HepG2 (cell line): ENCODE results near the gene ANKRD35. TPM values are rescaled to one million over a fixed set of nuclear protein-coding genes. Genes with fewer than 3 reads are reported as not detected.
A peak's percentile ranks its signal among the peaks of the same experiment; 100 is the strongest.

Experiments
- CHCHD3 ChIP-seq: sonication (generic); formaldehyde crosslinking; IDR thresholded peaks from 2 replicates; pipeline ENCODE4 v1.8.0; 2022; ENCODE audit warnings: mild to moderate bottlenecking, missing genetic modification reagents, moderate library complexity
- FLYWCH1 ChIP-seq: sonication (generic); formaldehyde crosslinking; IDR thresholded peaks from 2 replicates; pipeline ENCODE4 v1.8.1; 2023; ENCODE audit warnings: mild to moderate bottlenecking, missing genetic modification reagents
- FOXA1 ChIP-seq, 2 experiments: fragments of 450-650 bp in 1 of 2; sonication (generic) in 1 of 2; formaldehyde crosslinking in 1 of 2; IDR thresholded peaks; 2 replicates each; pipeline versions ENCODE4 v1.4.0 to v1.6.1; 2016 to 2020; ENCODE audit warnings: missing genetic modification reagents in 1 of 2
- GATAD2A ChIP-seq: IDR thresholded peaks from 2 replicates; pipeline ENCODE4 v1.6.1; 2016
- GZF1 ChIP-seq: sonication (generic); formaldehyde crosslinking; IDR thresholded peaks from 2 replicates; pipeline ENCODE4 v1.5.1; 2020; ENCODE audit warnings: mild to moderate bottlenecking, missing genetic modification reagents
- HNF1A ChIP-seq, 2 experiments: sonication (generic) in 1 of 2; formaldehyde crosslinking in 1 of 2; IDR thresholded peaks; 2 replicates each; pipeline versions ENCODE4 v1.4.0 to v1.6.1; 2016 to 2020; ENCODE audit warnings: borderline replicate concordance in 1 of 2, low read depth in 1 of 2, mild to moderate bottlenecking in 1 of 2, missing genetic modification reagents in 1 of 2
- KAT8 ChIP-seq: IDR thresholded peaks from 2 replicates; pipeline ENCODE4 v1.6.1; 2016; ENCODE audit warnings: missing genetic modification reagents, missing compliant biosample characterization
- NR1H2 ChIP-seq: sonication (generic); formaldehyde crosslinking; IDR thresholded peaks from 2 replicates; pipeline ENCODE4 v1.8.1; 2022; ENCODE audit warnings: low read depth, missing genetic modification reagents, borderline replicate concordance
- SMC3 ChIP-seq: IDR thresholded peaks from 2 replicates; pipeline ENCODE4 v1.6.1; 2011; ENCODE audit warnings: low read length, improper control_type of control experiment
- SOX13 ChIP-seq, 3 experiments: fragments of 450-650 bp in 1 of 3; sonication (generic) in 1 of 3; formaldehyde crosslinking in 1 of 3; IDR thresholded peaks in 2 of 3; conservative IDR thresholded peaks in 1 of 3; 2 replicates each; pipeline versions ENCODE4 v1.5.0 to v1.6.1; 2016 to 2020; ENCODE audit warnings: antibody characterized with exemption in 1 of 3, mild to moderate bottlenecking in 1 of 3, missing compliant biosample characterization in 1 of 3, missing genetic modification reagents in 1 of 3, moderate library complexity in 1 of 3
- SOX5 ChIP-seq: IDR thresholded peaks from 2 replicates; pipeline ENCODE4 v1.6.1; 2016; ENCODE audit warnings: borderline replicate concordance
- TERF1 ChIP-seq: sonication (generic); formaldehyde crosslinking; IDR thresholded peaks from 2 replicates; pipeline ENCODE4 v1.8.0; 2022; ENCODE audit warnings: mild to moderate bottlenecking, missing genetic modification reagents, moderate library complexity
- ZBTB7A ChIP-seq: sonication (generic); formaldehyde crosslinking; IDR thresholded peaks from 2 replicates; pipeline ENCODE4 v1.8.0; 2022; ENCODE audit warnings: mild to moderate bottlenecking, missing genetic modification reagents
- ZFY ChIP-seq: sonication (generic); formaldehyde crosslinking; IDR thresholded peaks from 2 replicates; pipeline ENCODE4 v1.4.0; 2020; ENCODE audit warnings: missing genetic modification reagents
- ZNF138 ChIP-seq: sonication (generic); formaldehyde crosslinking; IDR thresholded peaks from 2 replicates; pipeline ENCODE4 v1.5.0; 2020; ENCODE audit warnings: mild to moderate bottlenecking, low read depth, missing genetic modification reagents
- ZNF557 ChIP-seq: sonication (generic); formaldehyde crosslinking; IDR thresholded peaks from 2 replicates; pipeline ENCODE4 v1.4.0; 2020; ENCODE audit warnings: missing genetic modification reagents
- ZNF782 ChIP-seq: sonication (generic); formaldehyde crosslinking; IDR thresholded peaks from 2 replicates; pipeline ENCODE4 v1.4.0; 2020; ENCODE audit warnings: missing genetic modification reagents, mild to moderate bottlenecking, borderline replicate concordance
- polyA plus RNA-seq, 8 experiments: library from polyadenylated mRNA; depleted of rRNA in 3 of 8; stranded (reverse) in 7 of 8; unstranded in 1 of 8; fragments of >200 nt; fragmentation: Illumina TruSeq in 4 of 8; extraction: Trizol in 4 of 8; gene quantifications; 2 replicates each; pipeline versions ENCODE4 v1.2.1 to v1.2.3, GENCODE V29; 2011 to 2016; ENCODE audit warnings: low read depth in 4 of 8, missing spikeins in 1 of 8, mixed read lengths in 1 of 8; ENCODE audit not compliant: insufficient read depth in 1 of 8
- total RNA-seq, 5 experiments: library from RNA; depleted of rRNA; stranded (reverse); fragments of >200 nt; fragmentation: Illumina TruSeq; extraction: Trizol; gene quantifications; 2 replicates each; pipeline ENCODE4 v1.2.3, GENCODE V29; 2016; ENCODE audit warnings: low read depth in 1 of 5
- TF ChIP-seq, protein P1 (sequence below): sonication (generic); formaldehyde crosslinking; IDR thresholded peaks from 2 replicates; pipeline ENCODE4 v1.4.0; 2020; ENCODE audit warnings: missing genetic modification reagents; ENCODE audit errors: not compliant biosample characterization
- TF ChIP-seq, protein P2 (sequence below): sonication (generic); formaldehyde crosslinking; IDR thresholded peaks from 2 replicates; pipeline ENCODE4 v1.4.0; 2020; ENCODE audit warnings: missing genetic modification reagents
- TF ChIP-seq, protein P3 (sequence below): sonication (generic); formaldehyde crosslinking; IDR thresholded peaks from 2 replicates; pipeline ENCODE4 v1.8.0; 2022; ENCODE audit warnings: mild to moderate bottlenecking, missing genetic modification reagents

ANKRD35 gene
- total and polyA plus RNA-seq, 2 of the 13 experiments (the other 11 are each of a cell fraction or from before 2014, with no cell fraction given), result 0.02 TPM; not detected in 1

DNA sequence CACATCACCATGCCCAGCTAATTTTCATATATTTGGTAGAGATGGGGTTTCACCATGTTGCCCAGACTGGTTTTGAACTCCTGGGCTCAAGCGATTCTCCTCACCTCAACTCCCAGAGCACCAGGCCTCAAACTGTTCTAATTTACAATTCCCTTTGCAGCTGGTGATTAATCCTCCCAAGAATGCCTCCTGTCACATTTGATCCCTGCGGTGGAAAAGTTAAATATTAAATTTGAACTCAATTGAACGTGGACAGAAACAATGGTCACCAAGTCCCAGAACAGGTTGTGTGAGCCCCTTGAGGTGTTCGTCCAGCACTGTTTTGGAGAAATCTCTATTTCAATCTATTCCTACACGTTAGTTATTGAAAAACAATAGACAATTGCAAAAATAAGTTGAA, 2.0 kb upstream of the ANKRD35 start (continued):
- 0 out of 2 replicates have a peak, but pooled peaks have one; percentile 17 for TF ChIP-seq ZFY (CRISPR knock-in tag)
- peak; percentile 14; the same call in 1 of the 2 replicates for TF ChIP-seq SOX5
- no peak for TF ChIP-seq FLYWCH1
- TF ChIP-seq GATAD2A (CRISPR knock-in tag), result no peak
- no peak for TF ChIP-seq ZNF557 (CRISPR knock-in tag)
- TF ChIP-seq, protein P1, sequence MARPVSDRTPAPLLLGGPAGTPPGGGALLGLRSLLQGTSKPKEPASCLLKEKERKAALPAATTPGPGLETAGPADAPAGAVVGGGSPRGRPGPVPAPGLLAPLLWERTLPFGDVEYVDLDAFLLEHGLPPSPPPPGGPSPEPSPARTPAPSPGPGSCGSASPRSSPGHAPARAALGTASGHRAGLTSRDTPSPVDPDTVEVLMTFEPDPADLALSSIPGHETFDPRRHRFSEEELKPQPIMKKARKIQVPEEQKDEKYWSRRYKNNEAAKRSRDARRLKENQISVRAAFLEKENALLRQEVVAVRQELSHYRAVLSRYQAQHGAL (CRISPR knock-in tag), result no peak
- no peak for TF ChIP-seq ZNF138
- no peak for TF ChIP-seq GZF1 (CRISPR knock-in tag)
- no peak for TF ChIP-seq TERF1
- no peak for TF ChIP-seq SMC3
- TF ChIP-seq NR1H2, result no peak
- no peak for TF ChIP-seq FOXA1 (IDR thresholded peaks at IDR 0.05)
- no peak for TF ChIP-seq FOXA1 (CRISPR knock-in tag; IDR thresholded peaks at IDR 0.05)
- TF ChIP-seq ZBTB7A (CRISPR knock-in tag), result no peak
- TF ChIP-seq HNF1A (IDR thresholded peaks at IDR 0.05; ENCODE audit: low read depth), result no peak
- TF ChIP-seq HNF1A (CRISPR knock-in tag; IDR thresholded peaks at IDR 0.05; ENCODE audit: borderline replicate concordance), result 0 out of 2 replicates have a peak, but pooled peaks have one; percentile 35
- TF ChIP-seq, protein P2, sequence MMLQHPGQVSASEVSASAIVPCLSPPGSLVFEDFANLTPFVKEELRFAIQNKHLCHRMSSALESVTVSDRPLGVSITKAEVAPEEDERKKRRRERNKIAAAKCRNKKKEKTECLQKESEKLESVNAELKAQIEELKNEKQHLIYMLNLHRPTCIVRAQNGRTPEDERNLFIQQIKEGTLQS (CRISPR knock-in tag), result no peak
- TF ChIP-seq, protein P3, sequence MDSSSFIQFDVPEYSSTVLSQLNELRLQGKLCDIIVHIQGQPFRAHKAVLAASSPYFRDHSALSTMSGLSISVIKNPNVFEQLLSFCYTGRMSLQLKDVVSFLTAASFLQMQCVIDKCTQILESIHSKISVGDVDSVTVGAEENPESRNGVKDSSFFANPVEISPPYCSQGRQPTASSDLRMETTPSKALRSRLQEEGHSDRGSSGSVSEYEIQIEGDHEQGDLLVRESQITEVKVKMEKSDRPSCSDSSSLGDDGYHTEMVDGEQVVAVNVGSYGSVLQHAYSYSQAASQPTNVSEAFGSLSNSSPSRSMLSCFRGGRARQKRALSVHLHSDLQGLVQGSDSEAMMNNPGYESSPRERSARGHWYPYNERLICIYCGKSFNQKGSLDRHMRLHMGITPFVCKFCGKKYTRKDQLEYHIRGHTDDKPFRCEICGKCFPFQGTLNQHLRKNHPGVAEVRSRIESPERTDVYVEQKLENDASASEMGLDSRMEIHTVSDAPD (CRISPR knock-in tag), result no peak
- 0 out of 2 replicates have a peak, but pooled peaks have one; percentile 21 for TF ChIP-seq KAT8 (CRISPR knock-in tag)
- no peak for TF ChIP-seq CHCHD3
- no peak for TF ChIP-seq SOX13 (IDR thresholded peaks at IDR 0.05)
- peak in 1 of 2 experiments; percentile 54; a peak in 2 of 4 replicates for TF ChIP-seq SOX13 (CRISPR knock-in tag; conservative IDR thresholded peaks at IDR 0.05 in 1 of 2, IDR thresholded peaks at IDR 0.05 in 1 of 2)
- no peak for TF ChIP-seq ZNF782 (CRISPR knock-in tag)
